Prostate gland (tissue), 2 donors: ENCODE results near the gene POU2F1.

Experiments
- POLR2A ChIP-seq: fragments of 450-650 bp; IDR thresholded peaks from one replicate; pipeline ENCODE4 v1.6.1; 2016; ENCODE audit warnings: antibody characterized with exemption, mild to moderate bottlenecking
- POLR2AphosphoS5 ChIP-seq: sonication (generic); formaldehyde crosslinking; IDR thresholded peaks from one replicate; pipeline ENCODE4 v1.6.1; 2017; ENCODE audit warnings: antibody characterized with exemption
- TF ChIP-seq, protein P1 (sequence below), 4 experiments: fragments of 200-600 bp in 2 of 4; fragments of 450-650 bp in 2 of 4; sonication (generic) in 2 of 4; IDR thresholded peaks; 1 replicate in 3 of 4; 2 replicates in 1 of 4; pipeline ENCODE4 v1.5.1; 2016 to 2019; ENCODE audit warnings: antibody characterized with exemption in 4 of 4, mild to moderate bottlenecking in 2 of 4, moderate library complexity in 2 of 4

DNA sequence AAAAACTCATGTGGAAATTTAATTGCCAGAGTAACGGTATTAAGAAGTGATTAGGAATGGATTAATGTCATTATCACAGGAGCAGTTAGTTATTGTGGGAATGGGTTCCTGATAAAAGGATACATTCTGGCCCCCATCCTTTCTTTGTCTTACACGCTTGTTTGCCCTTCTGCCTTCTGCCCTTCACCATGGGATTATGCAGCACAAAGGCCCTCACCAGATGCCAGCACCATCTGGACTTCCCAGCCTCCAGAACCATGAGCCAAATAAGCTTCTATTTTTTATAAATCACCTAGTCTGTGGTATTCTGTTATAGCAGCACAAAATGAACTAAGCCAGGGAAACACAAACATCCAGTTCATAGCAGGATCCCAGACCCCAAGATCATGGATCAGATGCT is 33.9 kb upstream of the POU2F1 start:
- TF ChIP-seq, protein P1, sequence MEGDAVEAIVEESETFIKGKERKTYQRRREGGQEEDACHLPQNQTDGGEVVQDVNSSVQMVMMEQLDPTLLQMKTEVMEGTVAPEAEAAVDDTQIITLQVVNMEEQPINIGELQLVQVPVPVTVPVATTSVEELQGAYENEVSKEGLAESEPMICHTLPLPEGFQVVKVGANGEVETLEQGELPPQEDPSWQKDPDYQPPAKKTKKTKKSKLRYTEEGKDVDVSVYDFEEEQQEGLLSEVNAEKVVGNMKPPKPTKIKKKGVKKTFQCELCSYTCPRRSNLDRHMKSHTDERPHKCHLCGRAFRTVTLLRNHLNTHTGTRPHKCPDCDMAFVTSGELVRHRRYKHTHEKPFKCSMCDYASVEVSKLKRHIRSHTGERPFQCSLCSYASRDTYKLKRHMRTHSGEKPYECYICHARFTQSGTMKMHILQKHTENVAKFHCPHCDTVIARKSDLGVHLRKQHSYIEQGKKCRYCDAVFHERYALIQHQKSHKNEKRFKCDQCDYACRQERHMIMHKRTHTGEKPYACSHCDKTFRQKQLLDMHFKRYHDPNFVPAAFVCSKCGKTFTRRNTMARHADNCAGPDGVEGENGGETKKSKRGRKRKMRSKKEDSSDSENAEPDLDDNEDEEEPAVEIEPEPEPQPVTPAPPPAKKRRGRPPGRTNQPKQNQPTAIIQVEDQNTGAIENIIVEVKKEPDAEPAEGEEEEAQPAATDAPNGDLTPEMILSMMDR (IDR thresholded peaks at IDR 0.05), result no peak
- TF ChIP-seq POLR2AphosphoS5, result no peak
- no peak for TF ChIP-seq POLR2A
